GM19099 (cell line): ENCODE measurements around the gene TGFBR2.

ENCODE experiments used
- POLR2A ChIP-seq: IDR thresholded peaks from 3 replicates; pipeline ENCODE4 v1.6.1; 2011; ENCODE audit warnings: low read depth; ENCODE audit not compliant: insufficient read length; ENCODE audit errors: extremely low read depth

TGFBR2 gene

GRCh38 chr3:30587904-30588303 is 18.5 kb upstream of the TGFBR2 start:
- TF ChIP-seq POLR2A = no peak

GRCh38 chr3:30596152-30596551 is 10.2 kb upstream of the TGFBR2 start:
- TF ChIP-seq POLR2A = no peak

DNA sequence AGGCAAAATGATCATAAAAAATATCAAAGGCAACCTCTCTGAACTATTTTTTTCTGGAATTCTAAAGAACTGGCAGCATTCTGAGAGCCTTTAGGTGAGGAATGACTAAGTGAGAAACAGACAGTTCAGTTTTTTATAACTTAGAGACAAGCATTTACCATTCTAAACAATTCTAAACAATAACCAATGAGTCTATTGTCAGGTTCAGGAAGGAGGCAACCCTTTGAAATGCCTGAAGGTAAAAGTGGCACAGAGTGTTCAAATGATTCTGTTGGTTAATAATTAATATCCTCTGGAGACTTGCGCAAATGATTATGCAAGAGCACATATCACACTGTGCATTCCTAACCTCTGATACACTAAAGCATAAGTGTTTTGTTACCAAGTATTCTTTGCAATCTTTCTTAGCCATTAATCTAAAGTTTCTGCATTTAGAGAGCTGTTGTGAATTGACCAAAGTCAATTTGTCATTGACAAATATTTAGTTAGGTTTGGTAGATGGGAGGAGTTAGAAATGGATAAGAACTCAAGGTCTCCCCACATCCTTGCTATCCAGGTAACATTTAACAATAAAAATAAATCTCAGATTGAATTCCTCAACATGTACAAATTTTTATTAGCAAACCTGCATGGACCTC is 9.2 kb upstream of the TGFBR2 start:
- no peak for TF ChIP-seq POLR2A

- no peak for TF ChIP-seq POLR2A
Measured at GRCh38 chr3:30597769-30598134, 8.6 kb upstream of the TGFBR2 start.

DNA sequence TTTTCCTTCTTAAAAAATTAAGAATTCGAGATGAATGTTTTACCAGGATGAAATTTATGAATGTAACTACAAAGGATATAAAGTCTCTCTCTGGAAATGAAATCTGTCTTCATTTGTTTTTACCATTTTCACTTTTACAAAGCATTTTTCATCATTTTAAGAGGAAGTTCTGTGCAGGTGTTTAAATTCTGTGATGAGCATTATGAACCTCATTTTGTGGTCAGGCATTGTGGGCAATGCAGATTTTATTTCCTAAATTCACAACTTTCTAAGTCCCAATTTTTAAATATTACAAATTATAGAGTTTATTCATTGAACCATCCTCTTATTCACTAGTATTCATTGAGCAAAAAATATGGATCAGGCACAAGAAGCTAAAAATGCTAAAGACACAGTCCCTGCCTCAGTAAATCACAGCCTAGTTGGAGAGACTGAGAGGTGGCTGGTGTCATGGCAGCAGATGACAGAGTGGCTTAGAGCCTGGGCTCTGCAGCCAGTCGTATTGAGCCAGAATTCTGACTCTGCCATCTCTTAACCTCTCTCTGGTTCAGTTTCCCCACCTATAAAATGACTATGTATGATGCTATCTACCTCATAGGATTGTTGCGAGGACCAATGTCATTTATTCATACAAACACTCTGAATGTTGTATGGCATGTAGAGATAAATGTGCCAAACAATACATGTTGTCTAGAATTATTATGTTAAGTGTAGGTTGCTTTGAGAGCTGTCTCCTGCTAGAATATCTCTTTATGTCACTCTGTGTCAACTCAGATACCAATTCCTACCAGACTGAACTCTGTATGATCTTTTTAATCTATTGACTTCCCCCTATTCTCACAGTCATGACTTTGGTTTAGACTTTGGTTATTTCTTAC is 7.5 kb upstream of the TGFBR2 start:
- no peak for TF ChIP-seq POLR2A

GRCh38 chr3:30600572-30600971 is 5.8 kb upstream of the TGFBR2 start:
- no peak for TF ChIP-seq POLR2A

DNA sequence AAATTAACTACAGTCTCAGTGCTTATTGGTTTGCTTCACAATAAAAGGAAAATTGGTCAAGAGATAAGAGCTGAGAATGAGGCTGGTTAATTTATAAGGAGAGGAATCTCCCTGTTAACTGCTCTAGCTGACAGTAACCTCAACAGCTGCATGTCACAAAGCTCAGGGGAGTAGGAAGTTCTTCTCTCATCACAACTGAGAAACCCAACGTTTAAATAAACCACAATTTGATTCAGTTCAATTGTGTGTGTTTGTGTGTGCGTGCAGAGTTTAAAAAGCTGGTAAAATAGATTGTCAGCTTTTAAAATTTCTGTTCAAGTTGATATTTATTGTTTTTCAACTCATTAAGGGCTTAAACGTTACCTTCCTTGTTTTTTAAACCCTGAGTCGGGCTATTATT is 3.5 kb upstream of the TGFBR2 start:
- no peak for TF ChIP-seq POLR2A

GRCh38 chr3:30604093-30604492 is 2.3 kb upstream of the TGFBR2 start:
- no peak for TF ChIP-seq POLR2A

GRCh38 chr3:30604558-30604957 is 1.8 kb upstream of the TGFBR2 start:
- no peak for TF ChIP-seq POLR2A

DNA sequence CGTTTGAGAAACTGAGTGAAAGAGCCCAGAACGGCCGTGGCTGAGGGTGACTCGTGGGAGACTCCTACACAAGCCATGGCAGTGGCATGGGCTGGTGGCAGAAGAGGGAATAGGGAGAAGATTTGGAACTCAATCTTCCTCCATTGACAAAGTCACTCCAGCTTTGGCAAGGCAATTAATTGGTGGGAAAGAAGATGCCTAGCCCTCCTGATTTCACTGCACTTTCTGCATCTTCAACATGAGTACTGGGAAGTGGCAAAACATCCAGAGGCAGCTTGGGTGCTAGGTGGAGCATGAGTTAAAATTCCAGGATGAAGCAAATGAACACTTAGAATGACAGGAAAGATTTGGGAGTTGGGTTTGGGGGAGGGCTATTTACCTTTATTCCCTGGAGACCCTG is 1.4 kb upstream of the TGFBR2 start:
- TF ChIP-seq POLR2A = no peak

GRCh38 chr3:30605706-30606300 is 598 bp upstream of the TGFBR2 start:
- TF ChIP-seq POLR2A = no peak

- TF ChIP-seq POLR2A = peak; percentile 4
Measured at GRCh38 chr3:30607032-30607833, 832 bp downstream of the TGFBR2 start.

DNA sequence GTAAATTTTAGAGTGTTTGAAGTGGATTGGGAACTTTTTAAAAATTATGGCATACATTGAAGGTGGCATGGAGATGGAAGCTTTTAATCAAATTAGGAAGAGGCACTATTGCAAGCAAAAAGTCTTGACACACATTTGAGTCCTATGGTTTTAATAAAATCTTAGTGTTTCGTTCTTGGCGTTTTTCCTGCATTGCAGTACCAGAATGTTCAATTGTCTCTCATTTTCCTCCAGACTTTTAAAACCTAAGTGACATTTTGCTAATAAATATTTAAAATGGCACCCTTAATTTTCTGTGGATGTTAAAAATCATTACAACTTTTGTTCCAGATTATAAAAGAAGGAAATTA is 2.2 kb downstream of the TGFBR2 start:
- no peak for TF ChIP-seq POLR2A

- no peak for TF ChIP-seq POLR2A
Measured at GRCh38 chr3:30609930-30610701, 3.7 kb downstream of the TGFBR2 start.

- no peak for TF ChIP-seq POLR2A
Measured at GRCh38 chr3:30610702-30611368, 4.4 kb downstream of the TGFBR2 start.
